Measurements from ENCODE around the gene FHAD1.

The FHAD1 gene

DNA sequence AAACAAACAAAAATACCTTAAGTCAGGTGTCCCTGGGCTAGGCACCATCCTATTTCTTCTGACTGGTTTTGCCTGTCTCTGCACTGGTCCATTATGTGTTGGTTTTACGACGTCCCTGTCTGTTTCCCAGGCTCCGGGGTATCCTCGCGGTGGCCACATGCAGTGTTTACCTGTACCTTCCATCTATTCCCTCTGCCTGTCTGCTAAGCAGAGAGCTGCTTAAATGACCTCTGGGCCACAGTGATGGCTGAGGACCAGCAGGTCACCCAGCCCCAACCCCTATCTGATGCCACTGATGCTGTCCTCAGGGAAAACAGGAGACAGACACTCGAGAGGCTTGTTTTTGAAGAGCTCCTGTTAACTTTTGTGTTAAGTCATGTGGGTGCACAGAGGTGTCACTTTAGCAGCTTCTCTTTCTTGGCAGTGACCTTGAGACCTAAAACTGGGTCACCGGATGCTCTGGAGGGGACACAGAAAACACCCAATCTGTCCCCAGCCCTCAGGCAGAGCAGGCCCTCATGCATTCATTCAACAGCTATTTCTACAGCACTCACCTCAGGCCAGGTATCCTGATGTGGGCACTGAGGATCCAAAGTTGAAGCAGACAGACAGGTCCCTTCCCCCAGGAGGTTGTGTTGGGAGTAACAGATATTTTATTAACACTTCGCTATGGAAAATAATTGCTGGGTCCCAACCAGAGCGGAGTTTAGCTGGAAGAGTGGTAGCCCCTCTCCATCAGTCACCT lies 158.3 kb downstream of the FHAD1 start:
- DNase-seq, result no peak

DNA sequence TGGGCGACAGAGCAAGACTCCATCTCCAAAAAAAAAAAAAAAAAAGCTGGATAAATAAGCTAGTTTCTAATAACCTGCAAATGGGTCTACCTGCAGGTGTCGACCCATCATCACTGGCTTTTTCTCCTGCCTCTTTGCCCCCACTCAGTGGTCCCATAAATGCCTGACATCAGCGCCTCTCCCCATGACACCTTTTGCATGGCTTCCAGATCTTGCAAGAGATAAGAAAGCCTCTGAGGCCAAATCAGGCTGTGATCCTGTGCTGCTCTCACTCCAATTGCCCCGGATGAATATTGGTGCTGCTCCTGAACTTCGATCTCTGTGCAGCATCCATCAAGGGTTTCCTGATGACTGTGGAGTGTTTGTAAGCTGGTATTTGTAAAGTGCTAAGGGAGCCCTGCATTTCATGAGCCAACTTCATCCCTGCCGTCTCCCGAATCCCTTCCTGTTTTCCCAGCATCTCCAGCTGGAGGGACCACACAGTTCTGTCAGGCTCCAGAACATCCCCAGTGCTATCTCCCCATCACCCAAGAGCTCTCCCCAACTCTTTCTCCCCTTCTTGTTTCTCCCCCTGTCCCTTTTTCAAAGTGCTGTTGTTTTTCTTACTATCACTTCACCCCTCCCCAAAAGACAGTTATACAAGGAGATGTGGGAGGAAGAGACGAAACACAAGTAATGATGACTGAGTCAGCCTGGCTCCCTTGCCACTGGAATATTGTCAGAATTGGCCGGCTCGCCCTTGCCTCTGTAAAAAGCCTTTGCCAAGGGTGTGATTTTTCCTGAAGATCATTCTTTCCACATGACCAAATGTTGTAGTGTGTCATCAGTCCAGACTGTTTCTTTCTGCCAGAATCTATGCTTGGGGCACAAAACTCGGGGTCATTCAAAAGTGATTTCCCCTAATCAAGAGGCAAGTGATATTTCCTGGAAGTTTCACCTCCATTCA lies 159.9 kb downstream of the FHAD1 start:
- DNase-seq, result no peak

DNA sequence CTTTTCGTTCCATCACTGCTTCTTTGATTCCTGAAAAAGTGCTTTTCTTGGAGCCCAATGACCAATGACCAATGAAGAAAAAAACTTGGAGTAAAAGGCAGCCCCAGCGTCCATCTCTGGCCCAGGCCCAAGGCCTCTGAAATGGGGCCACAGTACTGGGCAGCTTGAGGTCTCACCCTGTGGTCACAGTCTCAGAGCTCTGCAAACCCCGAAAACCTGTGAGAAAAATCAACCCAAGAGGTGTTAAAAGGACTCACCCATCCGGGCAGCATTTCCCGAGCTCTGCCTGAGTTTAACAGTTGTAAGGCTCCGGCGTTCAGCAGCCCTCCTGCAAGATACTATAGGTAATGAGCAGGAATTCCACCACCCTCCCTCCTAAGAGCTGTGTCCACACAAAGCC lies 160.6 kb downstream of the FHAD1 start:
- DNase-seq, result no peak

DNA sequence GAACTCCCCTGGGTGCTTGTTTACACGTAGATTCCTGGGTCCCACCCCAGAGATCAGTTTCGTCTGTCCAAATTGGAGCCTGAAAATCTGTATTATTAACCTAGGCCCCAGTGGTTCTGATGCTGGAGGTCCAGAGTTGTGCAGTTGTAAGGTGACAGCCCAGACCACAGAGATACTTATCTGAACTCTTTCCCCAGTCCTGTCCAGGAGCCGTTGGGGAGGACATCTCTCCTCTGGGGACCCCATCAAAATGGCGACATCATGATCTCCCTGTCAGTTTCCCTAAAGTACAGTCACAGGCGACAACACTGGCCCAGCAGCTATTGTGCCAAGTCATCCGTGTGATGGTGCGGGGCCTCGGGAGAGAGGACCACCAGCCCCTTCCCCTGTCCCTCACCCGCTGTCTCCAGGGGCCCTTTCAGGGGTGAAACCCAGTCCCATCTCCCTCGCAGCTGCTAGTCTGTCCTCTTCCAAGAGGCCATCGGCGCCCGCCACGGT lies 161.9 kb downstream of the FHAD1 start:
- no peak for DNase-seq

DNA sequence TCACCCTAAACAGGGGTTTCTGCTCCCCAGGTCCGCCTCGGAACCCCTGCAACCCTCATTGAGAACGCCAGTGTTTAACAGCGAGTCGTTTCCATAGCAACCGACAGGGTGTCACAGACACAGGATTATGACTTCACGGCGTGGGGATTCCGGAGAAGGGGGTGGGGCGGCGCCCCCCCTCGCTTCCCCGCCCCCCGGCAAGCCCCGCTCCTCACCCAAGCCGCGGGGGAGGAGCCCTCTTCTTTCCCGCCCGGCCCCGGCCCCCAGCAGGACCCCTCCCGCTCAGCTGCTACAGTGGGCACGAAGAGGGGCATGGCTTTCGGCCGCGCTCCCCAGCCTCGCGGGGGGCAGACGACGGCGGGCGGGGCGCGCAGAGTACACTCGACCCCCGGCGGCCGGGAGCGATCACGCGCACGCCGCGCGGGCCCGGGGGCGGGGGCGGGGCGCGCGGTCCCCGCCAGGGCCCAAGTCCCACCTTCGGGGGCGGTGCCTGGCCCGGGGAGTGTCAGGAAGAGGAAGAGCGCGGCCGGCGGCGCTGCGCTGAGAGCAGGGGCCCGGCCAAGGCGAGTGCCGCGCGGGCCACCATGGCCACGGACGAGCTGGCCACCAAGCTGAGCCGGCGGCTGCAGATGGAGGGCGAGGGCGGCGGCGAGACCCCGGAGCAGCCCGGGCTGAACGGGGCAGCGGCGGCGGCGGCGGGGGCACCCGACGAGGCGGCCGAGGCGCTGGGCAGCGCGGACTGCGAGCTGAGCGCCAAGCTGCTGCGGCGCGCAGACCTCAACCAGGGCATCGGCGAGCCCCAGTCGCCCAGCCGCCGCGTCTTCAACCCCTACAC lies 162.6 kb downstream of the FHAD1 start, which contains the start of gene EFHD2:
Gene EFHD2, plus strand, starts transcription at position 501 of the 835 bp plus-strand sequence. Its CDS starts 84 bp downstream, at position 585.
- DNase-seq, result peak; percentile 77

DNA sequence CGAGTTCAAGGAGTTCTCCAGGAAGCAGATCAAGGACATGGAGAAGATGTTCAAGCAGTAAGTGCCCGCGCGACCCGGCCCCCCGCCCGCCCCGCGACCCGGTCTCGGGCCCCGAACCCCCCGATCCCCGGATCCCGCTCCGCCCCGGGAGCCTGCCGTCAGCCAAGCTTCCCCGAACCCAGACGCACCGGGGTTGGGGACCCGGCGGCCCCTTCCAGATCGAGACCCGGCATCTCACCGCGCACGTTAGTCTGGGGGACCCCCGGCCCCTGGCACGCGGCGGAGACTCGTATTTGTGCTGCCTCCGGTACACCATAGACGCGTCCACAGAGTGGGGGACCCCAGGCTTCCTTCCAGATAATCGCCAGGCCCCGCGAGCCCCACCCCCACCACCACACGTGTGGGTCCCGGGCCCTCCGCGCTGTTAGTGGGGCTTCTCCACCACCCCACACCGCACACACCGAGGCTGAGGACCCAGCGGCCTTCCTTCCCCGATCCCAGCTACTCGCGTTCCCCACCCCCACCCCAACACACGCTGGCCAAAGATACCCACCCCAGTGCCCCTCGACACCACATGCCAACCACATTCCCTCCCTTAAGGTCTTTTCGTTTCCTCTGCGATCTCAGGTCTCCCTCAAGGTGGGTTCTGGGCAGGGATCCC lies 163.3 kb downstream of the FHAD1 start:
- no peak for DNase-seq

DNA sequence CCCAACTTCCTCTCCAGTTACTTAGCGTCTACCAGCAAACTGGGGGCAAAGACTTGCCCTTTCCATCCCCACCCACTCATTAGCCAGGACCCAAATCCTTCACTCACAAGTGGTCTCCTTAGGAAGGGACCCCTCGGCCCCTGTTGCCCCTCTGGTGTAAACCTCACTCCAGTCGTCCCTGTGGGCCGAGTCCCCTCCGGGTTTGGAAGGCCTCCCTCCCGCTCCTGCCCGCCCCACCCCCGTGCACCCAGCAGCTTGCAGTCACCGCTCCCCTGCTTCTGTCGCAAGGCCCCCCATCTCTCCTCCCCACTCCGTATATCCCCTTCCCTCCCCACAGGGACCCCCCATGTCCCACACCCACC lies 163.8 kb downstream of the FHAD1 start:
- no peak for DNase-seq

DNA sequence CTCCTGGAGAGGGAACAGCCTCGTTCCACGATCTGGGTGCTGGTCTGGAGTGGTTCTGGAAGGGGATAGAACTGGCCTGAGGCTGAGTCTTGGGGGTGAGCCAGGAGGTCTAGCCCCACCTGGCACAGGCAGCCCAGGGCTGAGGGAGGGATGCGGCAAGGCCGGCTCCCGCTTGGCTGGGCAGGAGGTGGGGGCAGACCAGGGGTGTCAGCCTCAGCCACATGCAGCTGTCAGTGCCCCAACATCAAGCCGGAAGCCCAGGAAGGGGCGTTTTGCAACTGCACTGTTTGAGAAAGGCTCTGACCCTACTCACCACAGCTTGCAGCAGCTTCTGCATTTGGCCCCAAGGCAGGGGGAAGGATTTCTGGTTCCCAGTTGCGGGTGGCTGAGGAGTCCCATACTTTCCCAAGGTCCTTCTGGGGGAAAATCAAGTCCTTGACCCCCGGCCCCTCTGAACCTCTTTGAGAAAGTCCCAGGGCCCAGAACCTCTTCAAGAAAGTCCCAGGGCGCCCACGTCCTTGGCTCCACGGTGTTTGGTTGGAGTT lies 164.6 kb downstream of the FHAD1 start:
- peak; percentile 56 for DNase-seq

DNA sequence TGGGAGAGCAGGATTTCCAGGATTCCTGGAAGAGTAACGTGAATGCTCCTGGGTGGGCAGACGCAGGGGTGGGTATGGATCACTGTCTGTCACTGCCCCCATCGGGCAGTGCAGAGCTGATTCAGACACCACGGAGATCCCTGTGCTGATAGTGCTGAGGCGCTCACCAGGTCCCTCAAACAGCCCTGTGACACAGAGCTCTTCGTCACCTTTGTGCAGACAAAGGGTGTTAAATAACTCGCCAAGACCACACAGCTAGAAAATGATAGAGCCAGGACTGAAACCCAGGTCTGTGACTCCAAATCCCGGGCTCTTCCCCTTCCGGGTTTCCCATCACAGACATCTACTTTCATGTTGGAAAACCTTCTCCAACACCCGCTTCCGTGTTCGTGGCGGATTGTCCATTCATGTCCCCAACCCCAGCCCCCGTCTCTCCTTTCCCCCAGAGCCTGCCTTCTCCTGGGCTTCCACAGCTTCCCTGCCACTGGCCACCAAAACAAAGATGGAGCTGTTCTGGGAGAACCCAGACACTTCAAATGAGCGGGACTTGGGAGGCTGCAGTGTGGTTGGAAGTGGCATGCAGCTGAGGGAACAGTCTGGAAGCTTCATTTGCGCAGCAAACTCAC lies 165.3 kb downstream of the FHAD1 start:
- DNase-seq, result peak; percentile 56

DNA sequence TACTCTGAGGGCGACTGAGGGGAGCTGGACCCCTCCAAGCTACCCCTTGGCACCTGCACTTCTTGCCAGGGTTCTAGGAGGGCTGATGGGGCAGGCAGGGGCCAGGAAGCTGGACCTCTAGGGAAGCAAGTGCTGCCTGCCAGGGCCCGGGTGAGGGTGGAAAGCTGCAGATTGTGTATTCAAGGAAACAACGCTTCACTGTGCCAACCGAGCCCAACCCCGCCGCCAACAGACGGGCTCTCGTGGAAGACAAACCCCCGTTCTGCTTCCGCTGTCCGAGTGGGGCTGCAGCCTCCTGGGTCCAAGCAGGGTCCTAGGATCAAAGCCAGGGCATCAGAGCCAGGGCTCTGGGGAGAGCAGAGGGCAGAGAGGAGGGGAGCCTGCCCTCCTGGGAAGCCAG lies 165.8 kb downstream of the FHAD1 start:
- no peak for DNase-seq

DNA sequence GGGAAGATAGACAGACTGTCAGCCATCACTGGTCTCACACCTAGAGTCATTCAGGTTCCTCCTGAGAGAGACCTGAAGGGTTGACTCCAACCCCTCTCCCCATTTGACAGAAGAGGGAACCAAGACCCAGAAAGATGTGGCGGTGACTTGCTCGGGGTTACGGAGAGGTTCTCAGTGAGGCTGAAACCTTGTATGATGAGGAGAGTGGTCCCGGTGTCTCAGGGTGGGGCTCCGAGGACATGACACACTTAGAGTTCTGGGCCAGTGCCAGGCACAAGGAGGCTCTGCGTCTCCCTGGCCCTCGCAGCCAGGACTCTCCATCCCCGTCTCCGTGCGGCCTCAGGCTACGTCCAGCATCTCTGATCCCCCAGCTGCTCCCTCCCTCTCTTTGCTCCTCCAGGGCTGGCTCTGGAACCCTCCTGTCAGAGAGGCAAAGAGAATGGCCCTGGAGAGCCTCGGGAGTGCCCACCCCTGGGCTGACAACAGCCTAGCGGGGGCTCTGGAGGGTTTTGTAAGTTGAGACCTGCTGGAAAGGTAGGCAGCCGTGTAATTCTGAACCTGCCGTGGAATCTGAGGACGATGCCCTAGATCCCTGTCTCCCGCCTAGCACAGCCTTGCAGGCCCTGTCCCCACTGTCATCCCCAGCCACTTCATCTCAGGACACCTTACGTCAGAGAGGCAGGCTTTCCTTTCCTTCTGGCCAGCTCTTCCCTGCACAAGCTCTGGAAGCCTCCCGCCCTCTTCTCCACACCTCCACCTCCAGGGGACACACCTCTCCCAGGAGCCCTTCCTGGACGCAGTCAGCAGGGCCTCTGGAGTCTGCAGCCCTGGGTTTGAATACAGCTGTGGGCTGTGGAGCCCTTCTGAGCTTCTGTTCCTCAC lies 166.8 kb downstream of the FHAD1 start:
- DNase-seq, result no peak

DNA sequence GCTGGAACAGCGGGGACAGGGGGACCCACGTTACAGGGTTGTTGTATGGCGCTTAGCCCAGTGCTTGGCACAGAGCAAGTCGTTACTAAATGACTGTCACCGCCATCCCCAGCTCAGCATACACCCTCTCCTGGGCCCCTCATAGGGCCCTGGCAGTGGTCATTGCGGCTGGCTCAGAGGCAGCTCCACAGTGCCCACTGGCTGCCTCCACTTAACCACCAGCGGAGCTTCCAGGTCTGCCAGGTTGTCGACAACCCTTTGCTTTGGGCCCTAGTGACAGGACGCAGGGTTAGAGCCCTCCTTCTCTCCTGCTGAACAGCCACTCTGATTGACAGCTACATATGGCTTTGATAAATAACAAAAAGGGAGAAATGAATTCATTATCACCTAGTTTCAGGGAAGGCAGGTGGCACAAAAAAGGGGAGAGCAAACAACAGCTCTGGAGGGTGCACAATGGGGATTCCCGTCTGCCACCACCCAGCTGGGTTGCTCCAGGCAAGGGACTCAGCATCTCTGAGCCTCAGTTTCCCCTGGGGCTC lies 167.5 kb downstream of the FHAD1 start:
- DNase-seq, result no peak

DNA sequence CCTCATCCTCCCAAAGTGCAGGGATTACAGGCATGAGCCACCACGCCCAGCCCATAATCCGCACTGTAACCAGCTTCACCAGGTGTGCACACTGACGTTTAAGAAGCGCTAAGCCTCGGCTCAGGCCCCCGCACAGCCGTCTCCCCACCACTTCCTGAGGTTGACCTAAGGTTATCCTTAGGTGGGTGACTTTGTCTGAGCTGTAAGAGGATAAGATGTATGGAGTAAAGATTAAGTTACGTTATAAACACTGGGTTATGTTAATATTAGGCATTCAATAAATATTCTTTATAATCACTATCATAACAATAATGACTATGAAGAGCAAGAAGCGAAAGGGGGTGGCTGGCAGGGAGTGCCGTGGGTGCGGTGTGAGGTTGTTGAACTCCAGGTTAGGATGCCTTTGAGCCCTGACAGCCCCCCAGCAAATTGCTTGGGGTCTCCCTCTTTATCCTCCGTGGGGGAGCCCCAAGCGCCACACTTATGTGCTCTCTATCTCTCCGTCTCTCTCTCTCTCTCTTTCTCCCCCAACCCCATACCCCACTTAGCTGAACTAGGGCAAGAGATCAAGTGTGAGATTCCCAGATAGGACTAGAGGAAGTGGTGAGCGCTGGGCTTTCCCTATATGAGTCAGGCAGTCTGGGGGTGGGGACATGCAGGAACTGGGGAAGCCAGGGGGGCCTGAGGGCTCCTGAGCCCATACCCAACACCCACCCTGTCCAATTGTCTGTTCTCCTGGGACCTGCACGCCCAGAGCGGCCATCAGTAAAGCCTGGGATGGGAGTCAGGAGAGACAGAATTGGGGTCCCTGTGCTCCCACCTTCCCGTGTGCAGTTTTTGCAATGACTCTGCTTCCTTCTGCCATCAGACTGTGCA lies 170.3 kb downstream of the FHAD1 start:
- peak; percentile 57 for DNase-seq

DNA sequence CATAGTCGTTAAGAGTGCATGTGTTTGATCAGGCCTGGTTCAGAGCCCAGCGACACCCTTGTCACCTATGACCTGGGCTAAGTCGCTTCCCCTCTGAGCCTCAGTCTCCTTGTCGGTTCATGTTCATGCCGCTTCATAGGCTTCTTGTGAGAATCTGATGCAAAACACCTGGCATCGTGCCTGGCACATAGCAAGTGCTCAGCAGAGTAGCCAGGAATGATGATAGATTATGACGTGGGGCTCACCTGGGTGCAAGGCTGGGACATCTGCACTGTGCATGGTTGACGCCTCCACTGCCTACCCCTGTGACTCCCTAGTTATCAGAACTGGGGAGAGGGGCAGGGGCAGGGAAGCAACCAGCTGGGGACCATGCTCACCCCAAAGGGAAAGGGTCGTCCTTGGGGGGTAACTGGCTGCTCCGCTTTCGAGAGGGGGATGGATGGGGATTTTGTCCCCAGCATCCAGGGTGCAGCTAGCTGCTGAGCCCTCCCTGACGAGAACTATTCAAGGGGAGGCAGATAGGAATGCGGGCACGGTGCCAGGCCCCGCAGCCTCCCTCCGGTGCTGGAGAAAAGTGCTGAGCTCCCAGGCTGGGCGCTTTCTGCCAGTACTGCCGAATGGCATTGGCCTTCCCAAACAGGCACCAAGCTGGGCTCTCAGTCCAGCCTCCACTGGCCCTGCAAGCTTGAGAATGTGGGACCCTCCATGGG lies 171.9 kb downstream of the FHAD1 start:
- no peak for DNase-seq

DNA sequence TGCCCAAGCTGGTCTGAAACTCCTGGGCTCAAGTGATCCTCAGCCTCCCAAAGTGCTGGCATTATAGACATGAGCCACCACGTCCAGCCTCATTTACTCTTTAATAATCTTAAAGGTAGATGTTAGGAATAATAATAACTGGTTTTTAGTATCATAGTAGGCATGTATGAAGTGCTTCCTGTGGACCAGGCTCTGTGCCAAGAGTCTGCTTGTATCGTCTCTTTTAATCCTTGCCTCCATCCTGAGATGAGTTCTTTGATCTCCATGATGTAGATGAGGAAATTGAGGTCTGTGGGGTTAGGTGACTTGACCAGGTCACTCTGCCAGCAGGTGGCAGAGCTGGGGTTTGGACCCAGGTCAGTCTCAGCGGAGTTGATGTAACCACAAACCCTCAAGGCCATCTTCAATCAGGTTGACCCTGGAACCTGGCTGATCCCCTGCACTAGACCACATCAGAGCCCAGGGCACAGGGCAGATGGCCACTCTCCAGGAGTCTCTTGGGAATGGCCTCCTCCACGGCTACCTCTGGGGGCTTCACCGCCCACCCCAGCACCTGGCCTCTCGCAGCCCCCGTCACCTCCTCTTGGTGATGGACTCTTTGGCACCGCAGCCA lies 173.9 kb downstream of the FHAD1 start:
- DNase-seq, result no peak

DNA sequence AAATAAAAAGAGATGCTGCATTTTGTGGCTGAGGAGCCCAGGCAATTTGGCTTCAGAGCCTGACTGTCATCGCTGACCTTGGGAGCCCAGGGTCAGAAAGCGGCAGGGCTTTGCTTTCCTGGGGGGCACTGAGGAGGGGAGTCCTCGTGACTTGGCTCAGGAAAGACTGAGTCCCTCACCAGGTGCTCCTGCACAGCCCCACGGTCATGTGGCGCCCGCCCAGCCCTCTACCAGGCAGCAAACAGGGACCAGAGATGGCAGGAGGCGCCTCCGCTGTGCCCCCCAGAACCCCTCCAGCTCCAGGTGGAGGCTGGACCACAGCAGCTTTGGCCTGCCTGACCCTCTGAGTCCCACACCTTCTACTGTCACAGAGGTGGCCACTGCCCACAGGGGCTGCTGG lies 175.8 kb downstream of the FHAD1 start:
- no peak for DNase-seq

DNA sequence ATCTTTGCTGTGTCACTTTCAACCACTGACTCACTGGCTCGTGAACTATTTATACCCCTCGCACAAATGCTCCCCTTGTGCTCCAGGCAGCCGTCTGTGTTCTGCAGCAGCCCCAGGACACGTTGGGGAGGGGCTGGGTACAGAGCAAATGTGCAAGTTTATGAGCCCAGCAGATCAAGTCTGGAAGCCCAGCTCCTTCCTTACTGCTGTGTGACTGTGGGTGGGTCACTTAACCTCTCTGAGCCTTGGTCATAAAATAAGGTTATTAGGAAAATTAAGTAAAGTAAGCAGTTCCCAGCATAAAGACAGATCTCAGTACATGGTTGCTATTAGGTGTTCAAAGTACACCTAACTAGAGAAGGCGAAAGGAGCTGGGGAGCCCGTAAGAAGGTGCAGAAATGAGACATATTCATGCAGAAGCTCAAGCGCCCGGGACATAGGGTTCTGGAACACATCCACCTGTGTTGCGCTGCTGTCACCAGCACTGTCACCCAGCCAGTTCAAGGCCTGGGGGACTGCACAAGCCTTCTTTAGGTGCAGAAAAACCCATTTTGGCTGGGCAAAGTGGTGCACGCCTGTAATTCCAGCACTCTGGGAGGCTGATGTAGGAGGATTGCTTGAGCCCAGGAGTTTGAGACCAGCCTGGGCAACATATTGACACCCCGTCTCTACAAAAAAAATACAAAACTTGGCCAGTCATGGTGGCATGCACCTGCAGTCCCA lies 176.5 kb downstream of the FHAD1 start:
- no peak for DNase-seq
